Liver (tissue), 9 donors: ENCODE data around the gene OR5H14. TPM values are rescaled to one million over a fixed set of nuclear protein-coding genes. Genes with fewer than 3 reads are reported as not detected.
"Not testable (repeated sequence)": the region's sequence is repeated elsewhere in the genome, so short reads cannot be mapped to it uniquely, and the experiment has no call there.

Source experiments
- DNase-seq: peaks from one replicate; pipeline ENCODE4 v3.0.0-alpha.2; 2017; ENCODE audit warnings: low spot score
- H3K27ac ChIP-seq, 2 donors: one replicate each; pipeline ENCODE4 v1.7.0; 2013; ENCODE audit warnings: inconsistent platforms in 2 of 2, low read length in 2 of 2, control low read depth in 1 of 2, low read depth in 1 of 2, mild to moderate bottlenecking in 1 of 2
- H3K27me3 ChIP-seq, 4 donors: one replicate each; pipeline versions ENCODE4 v1.6.1 to v1.7.0; 2013; ENCODE audit warnings: low read length in 3 of 4, inconsistent platforms in 1 of 4, mild to moderate bottlenecking in 1 of 4, moderate library complexity in 1 of 4; ENCODE audit not compliant: control insufficient read depth in 4 of 4, insufficient read depth in 4 of 4
- H3K36me3 ChIP-seq, 4 donors: one replicate each; pipeline versions ENCODE4 v1.6.1 to v1.7.0; 2013; ENCODE audit warnings: low read length in 3 of 4, mild to moderate bottlenecking in 3 of 4, low read depth in 1 of 4, moderate library complexity in 1 of 4; ENCODE audit not compliant: control insufficient read depth in 4 of 4, insufficient read depth in 3 of 4
- H3K4me1 ChIP-seq, 4 donors: one replicate each; pipeline versions ENCODE4 v1.6.1 to v1.7.0; 2013; ENCODE audit warnings: low read length in 3 of 4, mild to moderate bottlenecking in 3 of 4, moderate library complexity in 1 of 4; ENCODE audit not compliant: control insufficient read depth in 4 of 4, insufficient read depth in 4 of 4
- H3K4me3 ChIP-seq, 3 donors: one replicate each; pipeline versions ENCODE4 v1.6.1 to v1.7.0; 2013; ENCODE audit warnings: low read length in 3 of 3, control low read depth in 1 of 3, low read depth in 1 of 3, mild to moderate bottlenecking in 1 of 3
- H3K9ac ChIP-seq, 2 donors: one replicate each; pipeline ENCODE4 v1.7.0; 2013; ENCODE audit warnings: low read length in 2 of 2, mild to moderate bottlenecking in 2 of 2, moderate library complexity in 2 of 2, control low read depth in 1 of 2, low read depth in 1 of 2
- H3K9me3 ChIP-seq, 4 donors: one replicate each; pipeline versions ENCODE4 v1.6.1 to v1.7.0; 2013; ENCODE audit warnings: low read length in 3 of 4; ENCODE audit not compliant: control insufficient read depth in 4 of 4
- CTCF ChIP-seq: fragments of 150-350 bp; IDR thresholded peaks from 2 replicates; pipeline ENCODE4 v1.5.1; 2017; ENCODE audit warnings: improper control_type of control experiment, low read depth, low read length; ENCODE audit not compliant: missing input control
- HNF4G ChIP-seq: IDR thresholded peaks from 2 replicates; pipeline ENCODE4 v1.6.1; 2016; ENCODE audit warnings: antibody characterized with exemption
- NR2F2 ChIP-seq: IDR thresholded peaks from 2 replicates; pipeline ENCODE4 v1.6.1; 2016; ENCODE audit warnings: antibody characterized with exemption
- RXRA ChIP-seq, 2 donors: IDR thresholded peaks; 2 replicates each; pipeline ENCODE4 v1.6.1; 2017 to 2018; ENCODE audit warnings: antibody characterized with exemption in 2 of 2, mild to moderate bottlenecking in 1 of 2
- WGBS: extraction: QIAGEN DNeasy Blood & Tissue Kit; methylation state at CpG from one replicate; pipeline ENCODE4 v1.1.7; 2013; 5-methylcytosine and 5-hydroxymethylcytosine counted together
- polyA plus RNA-seq, 2 donors: library from polyadenylated mRNA; stranded (reverse) in 1 of 2; unstranded in 1 of 2; fragments of 200-250 nt in 1 of 2; fragments of >200 nt in 1 of 2; fragmentation: Nextera tagmentation in 1 of 2; extraction: Ambion mirVana in 1 of 2; gene quantifications; one replicate each; pipeline versions ENCODE4 v1.2.1 to v1.2.3, GENCODE V29; 2013 to 2015
- total RNA-seq, 2 donors: library from RNA; depleted of rRNA; stranded (reverse); fragments of >200 nt; gene quantifications; one replicate each; pipeline ENCODE4 v1.2.3, GENCODE V29; 2014
- TF ChIP-seq, protein P1 (sequence below): IDR thresholded peaks from 2 replicates; pipeline ENCODE4 v1.6.1; 2016; ENCODE audit warnings: antibody characterized with exemption, mild to moderate bottlenecking
- TF ChIP-seq, protein P2 (sequence below): IDR thresholded peaks from 2 replicates; pipeline ENCODE4 v1.6.1; 2016; ENCODE audit warnings: antibody characterized with exemption
- TF ChIP-seq, protein P3 (sequence below): IDR thresholded peaks from 2 replicates; pipeline ENCODE4 v1.6.1; 2016; ENCODE audit warnings: antibody characterized with exemption
- donor health status: healthy.
- donor health status: healthy.
- donor health status: healthy.
- donor health status: healthy.
- donor health status: healthy.

OR5H14 gene
- total and polyA plus RNA-seq, 4 donors, result not detected

- 58% methylated on average over 1 of the region's 1 CpG for WGBS
- H3K36me3 ChIP-seq, result no peaks in the 10 kb centered on the region
- no peak within 1 kb of the TSS for H3K4me3 ChIP-seq
- no peak within 1 kb of the TSS for H3K9ac ChIP-seq
- H3K4me1 ChIP-seq, result no peaks in the 10 kb centered on the region
- no peak for TF ChIP-seq HNF4G
- no peak for TF ChIP-seq NR2F2
- TF ChIP-seq, protein P1, sequence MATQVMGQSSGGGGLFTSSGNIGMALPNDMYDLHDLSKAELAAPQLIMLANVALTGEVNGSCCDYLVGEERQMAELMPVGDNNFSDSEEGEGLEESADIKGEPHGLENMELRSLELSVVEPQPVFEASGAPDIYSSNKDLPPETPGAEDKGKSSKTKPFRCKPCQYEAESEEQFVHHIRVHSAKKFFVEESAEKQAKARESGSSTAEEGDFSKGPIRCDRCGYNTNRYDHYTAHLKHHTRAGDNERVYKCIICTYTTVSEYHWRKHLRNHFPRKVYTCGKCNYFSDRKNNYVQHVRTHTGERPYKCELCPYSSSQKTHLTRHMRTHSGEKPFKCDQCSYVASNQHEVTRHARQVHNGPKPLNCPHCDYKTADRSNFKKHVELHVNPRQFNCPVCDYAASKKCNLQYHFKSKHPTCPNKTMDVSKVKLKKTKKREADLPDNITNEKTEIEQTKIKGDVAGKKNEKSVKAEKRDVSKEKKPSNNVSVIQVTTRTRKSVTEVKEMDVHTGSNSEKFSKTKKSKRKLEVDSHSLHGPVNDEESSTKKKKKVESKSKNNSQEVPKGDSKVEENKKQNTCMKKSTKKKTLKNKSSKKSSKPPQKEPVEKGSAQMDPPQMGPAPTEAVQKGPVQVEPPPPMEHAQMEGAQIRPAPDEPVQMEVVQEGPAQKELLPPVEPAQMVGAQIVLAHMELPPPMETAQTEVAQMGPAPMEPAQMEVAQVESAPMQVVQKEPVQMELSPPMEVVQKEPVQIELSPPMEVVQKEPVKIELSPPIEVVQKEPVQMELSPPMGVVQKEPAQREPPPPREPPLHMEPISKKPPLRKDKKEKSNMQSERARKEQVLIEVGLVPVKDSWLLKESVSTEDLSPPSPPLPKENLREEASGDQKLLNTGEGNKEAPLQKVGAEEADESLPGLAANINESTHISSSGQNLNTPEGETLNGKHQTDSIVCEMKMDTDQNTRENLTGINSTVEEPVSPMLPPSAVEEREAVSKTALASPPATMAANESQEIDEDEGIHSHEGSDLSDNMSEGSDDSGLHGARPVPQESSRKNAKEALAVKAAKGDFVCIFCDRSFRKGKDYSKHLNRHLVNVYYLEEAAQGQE, result no peak
- TF ChIP-seq, protein P2, sequence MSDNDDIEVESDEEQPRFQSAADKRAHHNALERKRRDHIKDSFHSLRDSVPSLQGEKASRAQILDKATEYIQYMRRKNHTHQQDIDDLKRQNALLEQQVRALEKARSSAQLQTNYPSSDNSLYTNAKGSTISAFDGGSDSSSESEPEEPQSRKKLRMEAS, result no peak
- no peak for TF ChIP-seq CTCF
- H3K27me3 ChIP-seq, result no peaks in the 10 kb centered on the region
- no peaks in the 10 kb centered on the region for H3K9me3 ChIP-seq
- DNase-seq, result no peak
- no peak within 1 kb of the TSS for H3K27ac ChIP-seq
Observed at GRCh38 chr3:98130421-98130820, 16.9 kb upstream of the OR5H14 start, which contains the start of gene OR5H1. Gene OR5H1 (plus strand): TSS chr3:98130721. CDS start chr3:98132698, 1,977 bp downstream.

DNA sequence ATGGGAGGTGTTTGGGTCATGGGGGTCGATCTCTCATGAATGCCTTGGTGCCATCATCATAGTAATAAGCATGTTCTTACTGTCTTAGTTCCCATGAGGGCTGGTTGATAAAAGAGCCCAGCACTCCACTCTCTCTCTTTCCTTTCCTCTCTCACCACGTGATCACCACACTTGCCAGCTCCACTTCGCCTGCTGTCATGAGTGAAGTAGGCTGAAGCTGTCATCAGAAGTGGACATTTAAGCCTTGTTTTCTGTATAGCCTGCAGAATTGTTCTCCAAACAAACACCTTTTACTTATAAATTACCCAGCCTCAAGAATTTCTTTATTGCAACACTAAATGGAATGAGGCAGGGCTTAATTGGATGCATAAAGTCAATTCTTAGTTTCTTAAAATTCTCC, 10.6 kb upstream of the OR5H14 start:
- H3K36me3 ChIP-seq, result no peaks in the 10 kb centered on the region
- H3K27ac ChIP-seq, result no peak overlapping the region
- H3K4me1 ChIP-seq, result no peaks in the 10 kb centered on the region
- no peak for DNase-seq
- WGBS, result 70% methylated on average over 3 of the region's 3 CpGs
- H3K27me3 ChIP-seq, result no peaks in the 10 kb centered on the region
- TF ChIP-seq HNF4G (no peak), RXRA (IDR thresholded peaks at IDR 0.05) (no peak)
- TF ChIP-seq, protein P3, sequence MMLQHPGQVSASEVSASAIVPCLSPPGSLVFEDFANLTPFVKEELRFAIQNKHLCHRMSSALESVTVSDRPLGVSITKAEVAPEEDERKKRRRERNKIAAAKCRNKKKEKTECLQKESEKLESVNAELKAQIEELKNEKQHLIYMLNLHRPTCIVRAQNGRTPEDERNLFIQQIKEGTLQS, result no peak
- no peaks in the 10 kb centered on the region for H3K9me3 ChIP-seq
- no peak overlapping the region for H3K4me3 ChIP-seq
- no peak overlapping the region for H3K9ac ChIP-seq

- H3K27ac ChIP-seq, H3K9ac ChIP-seq, H3K9me3 ChIP-seq, DNase-seq, H3K36me3 ChIP-seq, H3K27me3 ChIP-seq, H3K4me1 ChIP-seq, H3K4me3 ChIP-seq: not testable (repeated sequence)
- 76% methylated on average over 23 of the region's 23 CpGs for WGBS
Observed at GRCh38 chr3:98137826-98138557, 9.3 kb upstream of the OR5H14 start.
